ENCODE measurements around the gene MYO5B. TPM values are rescaled to one million over a fixed set of nuclear protein-coding genes. Genes with fewer than 3 reads are reported as not detected.

Gene MYO5B
- polyA plus RNA-seq, 4 donors: 45.0 to 185 (median 102) TPM

- 61 to 82% (median 76%) methylated on average over 5 of the region's 5 CpGs for WGBS, 3 donors
- H3K36me3 ChIP-seq (ENCODE audit: control insufficient read depth in 3 of 3, insufficient read depth in 2 of 3, low read depth in 1 of 3, low read length in 3 of 3): no peaks in the 10 kb centered on the region
- DNase-seq (no peak), FAIRE-seq (no peak)
- H3K4me3 ChIP-seq (ENCODE audit: low read depth in 1 of 3, low read length in 3 of 3): no peak overlapping the region
- H3K27me3 ChIP-seq (ENCODE audit: control insufficient read depth in 3 of 3, insufficient read depth in 3 of 3, low read length in 3 of 3): peaks cover 0 to 2% (median 0%) of the 10 kb centered on the region in 3 donors
- no peak overlapping the region for H3K27ac ChIP-seq (ENCODE audit: low read depth in 1 of 3, low read length in 2 of 3)
- H3K9me3 ChIP-seq (ENCODE audit: control insufficient read depth in 2 of 2, insufficient read depth in 1 of 2, low read depth in 1 of 2, low read length in 1 of 2): no peaks in the 10 kb centered on the region
- H3K4me1 ChIP-seq (ENCODE audit: control insufficient read depth in 3 of 3, insufficient read depth in 2 of 3, low read depth in 1 of 3, low read length in 2 of 3): peaks cover 0 to 2% (median 2%) of the 10 kb centered on the region in 3 donors
Observed at GRCh38 chr18:50119296-50119695, 75.7 kb downstream of the MYO5B start.

- 57 to 60% (median 59%) methylated on average over 3 of the region's 3 CpGs for WGBS, 3 donors
- H3K9me3 ChIP-seq (ENCODE audit: control insufficient read depth in 2 of 2, insufficient read depth in 1 of 2, low read depth in 1 of 2, low read length in 1 of 2): no peaks in the 10 kb centered on the region
- no peaks in the 10 kb centered on the region for H3K36me3 ChIP-seq (ENCODE audit: control insufficient read depth in 3 of 3, insufficient read depth in 2 of 3, low read depth in 1 of 3, low read length in 3 of 3)
- peaks cover 0 to 2% (median 2%) of the 10 kb centered on the region in 3 donors for H3K4me1 ChIP-seq (ENCODE audit: control insufficient read depth in 3 of 3, insufficient read depth in 2 of 3, low read depth in 1 of 3, low read length in 2 of 3)
- peak in 1 of 2 donors; percentile 19 for DNase-seq
- H3K4me3 ChIP-seq (ENCODE audit: low read depth in 1 of 3, low read length in 3 of 3): no peak overlapping the region
- H3K27ac ChIP-seq (ENCODE audit: low read depth in 1 of 3, low read length in 2 of 3): no peak overlapping the region
- H3K27me3 ChIP-seq (ENCODE audit: control insufficient read depth in 3 of 3, insufficient read depth in 3 of 3, low read length in 3 of 3): peaks cover 0 to 2% (median 0%) of the 10 kb centered on the region in 3 donors
- no peak for FAIRE-seq
Observed at GRCh38 chr18:50117863-50118262, 77.1 kb downstream of the MYO5B start.

- DNase-seq: peak in 1 of 2 donors; percentile 28
- H3K4me1 ChIP-seq (ENCODE audit: control insufficient read depth in 3 of 3, insufficient read depth in 2 of 3, low read depth in 1 of 3, low read length in 2 of 3): peaks cover 0 to 5% (median 2%) of the 10 kb centered on the region in 3 donors
- H3K4me3 ChIP-seq (ENCODE audit: low read depth in 1 of 3, low read length in 3 of 3): no peak overlapping the region
- FAIRE-seq: no peak
- no peaks in the 10 kb centered on the region for H3K9me3 ChIP-seq (ENCODE audit: control insufficient read depth in 2 of 2, insufficient read depth in 1 of 2, low read depth in 1 of 2, low read length in 1 of 2)
- no peaks in the 10 kb centered on the region for H3K36me3 ChIP-seq (ENCODE audit: control insufficient read depth in 3 of 3, insufficient read depth in 2 of 3, low read depth in 1 of 3, low read length in 3 of 3)
- no peak overlapping the region for H3K27ac ChIP-seq (ENCODE audit: low read depth in 1 of 3, low read length in 2 of 3)
- H3K27me3 ChIP-seq (ENCODE audit: control insufficient read depth in 3 of 3, insufficient read depth in 3 of 3, low read length in 3 of 3): no peaks in the 10 kb centered on the region
- WGBS, 3 donors: 66 to 71% (median 71%) methylated on average over 2 of the region's 2 CpGs
Observed at GRCh38 chr18:50115095-50115494, 79.9 kb downstream of the MYO5B start.

DNA sequence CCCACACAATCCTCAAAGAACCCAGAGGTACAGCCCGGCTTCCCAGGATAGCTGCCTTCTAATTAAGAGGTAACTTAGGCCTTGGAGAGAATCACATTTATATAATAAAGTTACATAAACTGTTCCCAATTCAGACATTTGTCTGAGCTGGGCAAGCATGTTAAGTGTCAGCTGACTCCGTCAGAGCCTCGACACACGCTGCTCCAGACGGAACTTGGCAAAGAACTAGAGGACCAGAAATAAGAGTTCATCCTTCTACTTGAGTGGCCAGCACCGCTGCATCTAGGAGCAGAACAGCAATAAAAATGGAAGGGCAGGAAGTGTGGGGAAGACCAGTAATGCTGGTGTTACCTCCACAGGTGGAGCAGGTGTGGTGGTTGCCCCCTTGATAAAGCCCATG is 80.5 kb downstream of the MYO5B start:
- peaks cover 0 to 5% (median 2%) of the 10 kb centered on the region in 3 donors for H3K4me1 ChIP-seq (ENCODE audit: control insufficient read depth in 3 of 3, insufficient read depth in 2 of 3, low read depth in 1 of 3, low read length in 2 of 3)
- DNase-seq: no peak
- H3K36me3 ChIP-seq (ENCODE audit: control insufficient read depth in 3 of 3, insufficient read depth in 2 of 3, low read depth in 1 of 3, low read length in 3 of 3): no peaks in the 10 kb centered on the region
- no peak overlapping the region for H3K4me3 ChIP-seq (ENCODE audit: low read depth in 1 of 3, low read length in 3 of 3)
- H3K27ac ChIP-seq (ENCODE audit: low read depth in 1 of 3, low read length in 2 of 3): no peak overlapping the region
- no peak for FAIRE-seq
- 76 to 91% (median 79%) methylated on average over 6 of the region's 6 CpGs for WGBS, 3 donors
- no peaks in the 10 kb centered on the region for H3K9me3 ChIP-seq (ENCODE audit: control insufficient read depth in 2 of 2, insufficient read depth in 1 of 2, low read depth in 1 of 2, low read length in 1 of 2)
- H3K27me3 ChIP-seq (ENCODE audit: control insufficient read depth in 3 of 3, insufficient read depth in 3 of 3, low read length in 3 of 3): no peaks in the 10 kb centered on the region

GRCh38 chr18:50113726-50114125 is 81.2 kb downstream of the MYO5B start:
- H3K27ac ChIP-seq (ENCODE audit: low read depth in 1 of 3, low read length in 2 of 3): no peak overlapping the region
- no peaks in the 10 kb centered on the region for H3K9me3 ChIP-seq (ENCODE audit: control insufficient read depth in 2 of 2, insufficient read depth in 1 of 2, low read depth in 1 of 2, low read length in 1 of 2)
- 26 to 64% (median 28%) methylated on average over 2 of the region's 2 CpGs for WGBS, 3 donors
- H3K4me3 ChIP-seq (ENCODE audit: low read depth in 1 of 3, low read length in 3 of 3): no peak overlapping the region
- no peaks in the 10 kb centered on the region for H3K36me3 ChIP-seq (ENCODE audit: control insufficient read depth in 3 of 3, insufficient read depth in 2 of 3, low read depth in 1 of 3, low read length in 3 of 3)
- H3K27me3 ChIP-seq (ENCODE audit: control insufficient read depth in 3 of 3, insufficient read depth in 3 of 3, low read length in 3 of 3): no peaks in the 10 kb centered on the region
- no peak for DNase-seq
- no peak for FAIRE-seq
- H3K4me1 ChIP-seq (ENCODE audit: control insufficient read depth in 3 of 3, insufficient read depth in 2 of 3, low read depth in 1 of 3, low read length in 2 of 3): peaks cover 0 to 5% (median 2%) of the 10 kb centered on the region in 3 donors

DNA sequence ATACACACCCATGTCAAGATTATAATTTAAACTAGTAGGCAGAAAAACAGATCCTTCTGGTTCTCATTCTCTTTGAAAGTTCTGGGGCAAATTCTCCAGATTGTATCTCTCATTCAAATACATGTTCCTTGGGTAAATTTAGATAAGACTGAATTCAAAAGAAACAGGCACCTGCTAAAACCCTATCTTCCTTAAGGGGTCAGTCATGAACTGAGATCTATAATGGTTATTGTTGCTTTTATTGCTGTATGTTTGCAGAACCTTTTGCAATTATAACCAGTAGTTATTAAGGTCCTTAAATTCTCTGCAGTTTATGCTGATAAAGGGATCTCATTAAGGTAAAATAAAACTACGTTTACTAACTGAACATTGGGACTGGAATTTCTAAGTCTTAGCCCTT is 83.5 kb downstream of the MYO5B start:
- H3K27ac ChIP-seq (ENCODE audit: low read depth in 1 of 3, low read length in 2 of 3): no peak overlapping the region
- no peak for FAIRE-seq

GRCh38 chr18:50107468-50107977 is 87.4 kb downstream of the MYO5B start:
- peaks cover 0 to 2% (median 0%) of the 10 kb centered on the region in 3 donors for H3K4me1 ChIP-seq (ENCODE audit: control insufficient read depth in 3 of 3, insufficient read depth in 2 of 3, low read depth in 1 of 3, low read length in 2 of 3)
- WGBS, 3 donors: 59 to 68% (median 63%) methylated on average over 2 of the region's 2 CpGs
- no peaks in the 10 kb centered on the region for H3K36me3 ChIP-seq (ENCODE audit: control insufficient read depth in 3 of 3, insufficient read depth in 2 of 3, low read depth in 1 of 3, low read length in 3 of 3)
- FAIRE-seq: no peak
- H3K27me3 ChIP-seq (ENCODE audit: control insufficient read depth in 3 of 3, insufficient read depth in 3 of 3, low read length in 3 of 3): no peaks in the 10 kb centered on the region
- H3K27ac ChIP-seq (ENCODE audit: low read depth in 1 of 3, low read length in 2 of 3): peak overlapping the region in 1 of 3 donors; percentile 14
- DNase-seq: peak; percentile 25 to 29
- H3K4me3 ChIP-seq (ENCODE audit: low read depth in 1 of 3, low read length in 3 of 3): no peak overlapping the region
- H3K9me3 ChIP-seq (ENCODE audit: control insufficient read depth in 2 of 2, insufficient read depth in 1 of 2, low read depth in 1 of 2, low read length in 1 of 2): no peaks in the 10 kb centered on the region

More for the DNA sequence above, 83.5 kb downstream of the MYO5B start:
- no peak overlapping the region for H3K4me3 ChIP-seq (ENCODE audit: low read depth in 1 of 3, low read length in 3 of 3)
- no peaks in the 10 kb centered on the region for H3K9me3 ChIP-seq (ENCODE audit: control insufficient read depth in 2 of 2, insufficient read depth in 1 of 2, low read depth in 1 of 2, low read length in 1 of 2)
- peak; percentile 48 to 49 for DNase-seq
- no peaks in the 10 kb centered on the region for H3K36me3 ChIP-seq (ENCODE audit: control insufficient read depth in 3 of 3, insufficient read depth in 2 of 3, low read depth in 1 of 3, low read length in 3 of 3)
- no peaks in the 10 kb centered on the region for H3K27me3 ChIP-seq (ENCODE audit: control insufficient read depth in 3 of 3, insufficient read depth in 3 of 3, low read length in 3 of 3)
- WGBS, 3 donors: 17 to 51% (median 27%) methylated on average over 1 of the region's 1 CpG
- peaks cover 0 to 3% (median 2%) of the 10 kb centered on the region in 3 donors for H3K4me1 ChIP-seq (ENCODE audit: control insufficient read depth in 3 of 3, insufficient read depth in 2 of 3, low read depth in 1 of 3, low read length in 2 of 3)

- no peaks in the 10 kb centered on the region for H3K27me3 ChIP-seq (ENCODE audit: control insufficient read depth in 3 of 3, insufficient read depth in 3 of 3, low read length in 3 of 3)
- 77 to 100% (median 91%) methylated on average over 1 of the region's 1 CpG for WGBS, 3 donors
- H3K36me3 ChIP-seq (ENCODE audit: control insufficient read depth in 3 of 3, insufficient read depth in 2 of 3, low read depth in 1 of 3, low read length in 3 of 3): no peaks in the 10 kb centered on the region
- H3K9me3 ChIP-seq (ENCODE audit: control insufficient read depth in 2 of 2, insufficient read depth in 1 of 2, low read depth in 1 of 2, low read length in 1 of 2): no peaks in the 10 kb centered on the region
- FAIRE-seq (no peak), DNase-seq (no peak)
- H3K27ac ChIP-seq (ENCODE audit: low read depth in 1 of 3, low read length in 2 of 3): no peak overlapping the region
- H3K4me1 ChIP-seq (ENCODE audit: control insufficient read depth in 3 of 3, insufficient read depth in 2 of 3, low read depth in 1 of 3, low read length in 2 of 3): peaks cover 0 to 2% (median 0%) of the 10 kb centered on the region in 3 donors
- H3K4me3 ChIP-seq (ENCODE audit: low read depth in 1 of 3, low read length in 3 of 3): no peak overlapping the region
Observed at GRCh38 chr18:50105027-50105426, 89.9 kb downstream of the MYO5B start.

DNA sequence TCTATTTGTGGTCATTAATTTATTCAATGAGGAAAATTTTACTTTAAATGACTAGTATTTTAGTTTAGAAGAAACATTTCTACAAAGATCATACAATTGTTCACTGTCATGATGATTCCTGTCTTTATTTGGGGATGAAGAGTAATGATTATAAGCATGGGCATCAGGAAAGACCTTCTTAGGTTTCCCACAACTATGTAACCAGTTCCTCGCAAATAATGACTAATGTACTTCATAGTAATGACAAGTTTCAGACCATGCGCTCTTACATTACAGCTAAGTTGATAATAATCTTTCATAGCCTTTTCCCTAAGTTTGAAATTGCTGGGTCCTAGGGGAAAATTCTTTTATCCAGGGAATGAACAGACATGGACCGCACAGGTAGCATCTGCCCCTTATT is 90.5 kb downstream of the MYO5B start:
- Histone ChIP-seq H3K27me3 (ENCODE audit: control insufficient read depth in 3 of 3, insufficient read depth in 3 of 3, low read length in 3 of 3) (no peaks in the 10 kb centered on the region), H3K9me3 (ENCODE audit: control insufficient read depth in 2 of 2, insufficient read depth in 1 of 2, low read depth in 1 of 2, low read length in 1 of 2) (no peaks in the 10 kb centered on the region), H3K4me1 (ENCODE audit: control insufficient read depth in 3 of 3, insufficient read depth in 2 of 3, low read depth in 1 of 3, low read length in 2 of 3) (peaks cover 0 to 2% (median 0%) of the 10 kb centered on the region in 3 donors), H3K27ac (ENCODE audit: low read depth in 1 of 3, low read length in 2 of 3) (no peak overlapping the region), H3K4me3 (ENCODE audit: low read depth in 1 of 3, low read length in 3 of 3) (no peak overlapping the region), H3K36me3 (ENCODE audit: control insufficient read depth in 3 of 3, insufficient read depth in 2 of 3, low read depth in 1 of 3, low read length in 3 of 3) (no peaks in the 10 kb centered on the region)
- no peak for DNase-seq
- 89 to 97% (median 94%) methylated on average over 3 of the region's 3 CpGs for WGBS, 3 donors
- FAIRE-seq: no peak

Measured in small intestine (tissue), 7 donors.